Mucosa of rectum (tissue), 2 donors: ENCODE data around the gene TTC12.

Experiments
- H3K27ac ChIP-seq, 2 donors: one replicate each; pipeline ENCODE4 v1.7.0; 2013; ENCODE audit warnings: inconsistent platforms in 2 of 2, low read depth in 2 of 2, low read length in 2 of 2
- H3K27me3 ChIP-seq, 2 donors: one replicate each; pipeline ENCODE4 v1.7.0; 2013; ENCODE audit warnings: low read length in 2 of 2; ENCODE audit not compliant: control insufficient read depth in 2 of 2, insufficient read depth in 2 of 2
- H3K36me3 ChIP-seq, 2 donors: one replicate each; pipeline ENCODE4 v1.7.0; 2013; ENCODE audit warnings: low read length in 2 of 2; ENCODE audit not compliant: control insufficient read depth in 2 of 2, insufficient read depth in 2 of 2
- H3K4me1 ChIP-seq, 2 donors: one replicate each; pipeline ENCODE4 v1.7.0; 2013; ENCODE audit warnings: low read length in 2 of 2, mild to moderate bottlenecking in 1 of 2; ENCODE audit not compliant: control insufficient read depth in 2 of 2, insufficient read depth in 2 of 2
- H3K4me3 ChIP-seq, 2 donors: one replicate each; pipeline ENCODE4 v1.7.0; 2013; ENCODE audit warnings: low read length in 2 of 2
- H3K9ac ChIP-seq, 2 donors: one replicate each; pipeline ENCODE4 v1.7.0; 2013; ENCODE audit warnings: low read length in 2 of 2, low read depth in 1 of 2, mild to moderate bottlenecking in 1 of 2
- H3K9me3 ChIP-seq, 2 donors: one replicate each; pipeline ENCODE4 v1.7.0; 2013; ENCODE audit warnings: low read length in 2 of 2; ENCODE audit not compliant: control insufficient read depth in 2 of 2
- donor health status: healthy.
- donor health status: Normal muscosa, but diverticular disease.

TTC12 gene

GRCh38 chr11:113319085-113319484, 4.7 kb downstream of the TTC12 start:
- peaks cover 2 to 6% of the 10 kb centered on the region in 2 donors for H3K36me3 ChIP-seq
- no peaks in the 10 kb centered on the region for H3K27me3 ChIP-seq
- no peak overlapping the region for H3K27ac ChIP-seq
- H3K4me3 ChIP-seq, result no peak overlapping the region
- peaks cover 0 to 11% of the 10 kb centered on the region in 2 donors for H3K4me1 ChIP-seq
- H3K9ac ChIP-seq, result no peak overlapping the region
- no peaks in the 10 kb centered on the region for H3K9me3 ChIP-seq

GRCh38 chr11:113322158-113322557, 7.8 kb downstream of the TTC12 start:
- Histone ChIP-seq H3K27ac (no peak overlapping the region), H3K9ac (no peak overlapping the region), H3K36me3 (peaks cover 10 to 13% of the 10 kb centered on the region in 2 donors), H3K27me3 (no peaks in the 10 kb centered on the region), H3K4me3 (no peak overlapping the region), H3K9me3 (no peaks in the 10 kb centered on the region), H3K4me1 (no peaks in the 10 kb centered on the region)

DNA sequence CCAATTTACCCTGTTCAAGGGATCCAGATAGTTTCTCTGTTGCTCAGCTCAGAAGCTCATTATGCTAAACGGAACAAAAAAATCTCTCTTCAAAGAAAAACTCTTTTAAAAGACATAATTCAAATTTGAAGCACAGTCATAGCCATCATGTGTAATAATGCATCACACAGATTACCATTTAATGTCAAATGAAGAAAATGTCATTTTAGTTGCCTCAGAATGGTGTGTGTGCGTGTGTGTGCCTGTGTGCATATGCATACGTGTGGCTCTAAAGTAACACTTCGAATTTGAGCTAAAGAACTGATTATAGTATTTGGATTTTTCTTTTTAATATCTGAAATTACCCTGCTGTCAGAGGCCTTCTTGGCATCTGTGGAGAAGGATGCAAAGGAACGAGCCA, 9.9 kb downstream of the TTC12 start:
- Histone ChIP-seq H3K36me3 (peaks cover 12 to 14% of the 10 kb centered on the region in 2 donors), H3K4me1 (no peaks in the 10 kb centered on the region), H3K27me3 (no peaks in the 10 kb centered on the region), H3K4me3 (no peak overlapping the region), H3K9me3 (no peaks in the 10 kb centered on the region), H3K27ac (no peak overlapping the region), H3K9ac (no peak overlapping the region)

DNA sequence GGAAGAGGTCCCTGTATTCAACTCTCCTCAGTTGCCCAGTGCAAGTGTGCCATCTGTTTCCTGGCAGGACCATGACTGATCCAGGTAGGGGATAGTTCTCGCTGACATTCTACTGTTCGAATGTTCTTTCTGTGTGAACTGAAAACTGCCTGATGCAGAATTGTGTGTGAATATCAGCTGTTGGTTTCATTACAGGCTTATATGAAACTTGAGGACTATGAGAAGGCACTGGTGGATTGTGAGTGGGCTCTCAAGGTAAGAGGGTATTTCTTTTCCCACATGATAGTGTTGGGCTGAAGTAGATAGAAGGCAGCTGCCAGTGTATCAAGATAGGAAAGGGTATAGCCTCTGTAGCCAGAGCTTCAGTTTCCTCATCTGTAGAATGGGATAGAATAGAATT, 15.3 kb downstream of the TTC12 start:
- Histone ChIP-seq H3K4me3 (no peak overlapping the region), H3K4me1 (no peaks in the 10 kb centered on the region), H3K27ac (no peak overlapping the region), H3K9me3 (no peaks in the 10 kb centered on the region), H3K36me3 (peaks cover 27 to 43% of the 10 kb centered on the region in 2 donors), H3K27me3 (no peaks in the 10 kb centered on the region), H3K9ac (no peak overlapping the region)

- Histone ChIP-seq H3K27me3 (no peaks in the 10 kb centered on the region), H3K36me3 (peaks cover 27 to 39% of the 10 kb centered on the region in 2 donors), H3K4me1 (no peaks in the 10 kb centered on the region), H3K4me3 (no peak overlapping the region), H3K9ac (no peak overlapping the region), H3K27ac (no peak overlapping the region), H3K9me3 (no peaks in the 10 kb centered on the region)
These were observed 17.1 kb downstream of the TTC12 start for GRCh38 chr11:113331441-113331840.

GRCh38 chr11:113332023-113332422, 17.6 kb downstream of the TTC12 start:
- Histone ChIP-seq H3K27ac (no peak overlapping the region), H3K9me3 (no peaks in the 10 kb centered on the region), H3K36me3 (peaks cover 27 to 37% of the 10 kb centered on the region in 2 donors), H3K4me3 (no peak overlapping the region), H3K4me1 (no peaks in the 10 kb centered on the region), H3K27me3 (no peaks in the 10 kb centered on the region), H3K9ac (no peak overlapping the region)

- no peaks in the 10 kb centered on the region for H3K4me1 ChIP-seq
- no peak overlapping the region for H3K4me3 ChIP-seq
- no peaks in the 10 kb centered on the region for H3K27me3 ChIP-seq
- H3K9ac ChIP-seq, result no peak overlapping the region
- H3K27ac ChIP-seq, result no peak overlapping the region
- peaks cover 26 to 36% of the 10 kb centered on the region in 2 donors for H3K36me3 ChIP-seq
- no peaks in the 10 kb centered on the region for H3K9me3 ChIP-seq
These were observed 18.4 kb downstream of the TTC12 start for GRCh38 chr11:113332638-113333329.

- Histone ChIP-seq H3K27ac (no peak overlapping the region), H3K36me3 (peaks cover 23 to 34% of the 10 kb centered on the region in 2 donors), H3K9ac (no peak overlapping the region), H3K27me3 (no peaks in the 10 kb centered on the region), H3K4me3 (no peak overlapping the region), H3K4me1 (no peaks in the 10 kb centered on the region), H3K9me3 (no peaks in the 10 kb centered on the region)
These were observed 19.8 kb downstream of the TTC12 start for GRCh38 chr11:113334183-113334582.

DNA sequence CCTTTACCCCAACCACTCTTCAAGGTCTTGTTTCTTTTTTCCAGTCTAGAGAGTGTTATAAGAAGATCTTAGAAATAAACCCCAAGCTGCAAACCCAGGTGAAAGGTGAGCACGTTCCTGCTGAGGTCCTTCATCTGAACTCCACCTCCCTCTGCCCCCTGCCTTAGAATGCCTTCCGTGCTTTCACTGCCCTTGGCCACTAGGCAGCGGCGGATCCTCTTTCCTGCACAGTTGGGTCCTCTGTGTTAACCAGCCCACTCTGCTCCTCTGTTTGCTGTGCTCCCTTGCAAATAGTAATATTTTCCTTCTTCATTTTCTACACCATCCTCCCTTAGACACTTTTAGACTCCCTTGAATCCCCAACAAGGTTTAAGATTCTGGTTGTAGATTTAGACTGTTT, 24.3 kb downstream of the TTC12 start:
- H3K9ac ChIP-seq, result no peak overlapping the region
- H3K27me3 ChIP-seq, result no peaks in the 10 kb centered on the region
- no peak overlapping the region for H3K27ac ChIP-seq
- H3K36me3 ChIP-seq, result peaks cover 32 to 36% of the 10 kb centered on the region in 2 donors
- no peaks in the 10 kb centered on the region for H3K4me1 ChIP-seq
- H3K9me3 ChIP-seq, result no peaks in the 10 kb centered on the region
- no peak overlapping the region for H3K4me3 ChIP-seq

GRCh38 chr11:113339929-113340589, 25.7 kb downstream of the TTC12 start:
- no peaks in the 10 kb centered on the region for H3K9me3 ChIP-seq
- H3K9ac ChIP-seq, result no peak overlapping the region
- no peaks in the 10 kb centered on the region for H3K27me3 ChIP-seq
- H3K4me1 ChIP-seq, result no peaks in the 10 kb centered on the region
- no peak overlapping the region for H3K4me3 ChIP-seq
- no peak overlapping the region for H3K27ac ChIP-seq
- peaks cover 33 to 40% of the 10 kb centered on the region in 2 donors for H3K36me3 ChIP-seq
